Measurements from ENCODE around the gene CHST2.

DNA sequence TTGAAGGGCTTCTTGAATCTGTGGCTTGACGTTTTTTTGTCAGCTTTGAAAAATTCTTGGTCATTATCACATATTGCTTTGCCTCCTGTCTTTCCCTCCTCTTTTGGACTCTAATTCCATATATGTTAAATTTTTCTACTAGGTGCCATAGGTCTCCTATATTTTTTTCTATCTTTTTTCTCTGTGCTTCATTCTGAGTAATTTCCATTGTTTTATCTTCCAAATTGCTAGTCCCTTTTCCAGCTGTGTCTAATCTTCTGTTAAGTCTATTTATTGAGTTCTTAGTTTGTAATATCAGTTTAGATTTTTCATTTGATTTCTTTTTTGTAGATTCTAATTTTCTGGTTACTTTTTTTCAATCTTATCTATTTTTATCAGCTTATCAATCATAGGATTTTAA lies 53.7 kb downstream of the CHST2 start:
- no peak for TF ChIP-seq EZH2 (IDR thresholded peaks at IDR 0.05; ENCODE audit: borderline replicate concordance, low read length)
- TF ChIP-seq, protein P1, sequence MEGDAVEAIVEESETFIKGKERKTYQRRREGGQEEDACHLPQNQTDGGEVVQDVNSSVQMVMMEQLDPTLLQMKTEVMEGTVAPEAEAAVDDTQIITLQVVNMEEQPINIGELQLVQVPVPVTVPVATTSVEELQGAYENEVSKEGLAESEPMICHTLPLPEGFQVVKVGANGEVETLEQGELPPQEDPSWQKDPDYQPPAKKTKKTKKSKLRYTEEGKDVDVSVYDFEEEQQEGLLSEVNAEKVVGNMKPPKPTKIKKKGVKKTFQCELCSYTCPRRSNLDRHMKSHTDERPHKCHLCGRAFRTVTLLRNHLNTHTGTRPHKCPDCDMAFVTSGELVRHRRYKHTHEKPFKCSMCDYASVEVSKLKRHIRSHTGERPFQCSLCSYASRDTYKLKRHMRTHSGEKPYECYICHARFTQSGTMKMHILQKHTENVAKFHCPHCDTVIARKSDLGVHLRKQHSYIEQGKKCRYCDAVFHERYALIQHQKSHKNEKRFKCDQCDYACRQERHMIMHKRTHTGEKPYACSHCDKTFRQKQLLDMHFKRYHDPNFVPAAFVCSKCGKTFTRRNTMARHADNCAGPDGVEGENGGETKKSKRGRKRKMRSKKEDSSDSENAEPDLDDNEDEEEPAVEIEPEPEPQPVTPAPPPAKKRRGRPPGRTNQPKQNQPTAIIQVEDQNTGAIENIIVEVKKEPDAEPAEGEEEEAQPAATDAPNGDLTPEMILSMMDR (conservative IDR thresholded peaks at IDR 0.05 in 1 of 2, IDR thresholded peaks at IDR 0.05 in 1 of 2; ENCODE audit: extremely low read depth in 1 of 2, insufficient read depth in 1 of 2, low read depth in 1 of 2, low read length in 2 of 2), result no peak

All from mammary epithelial cell (primary cell).